HuH-7.5 (cell line): Measurements from ENCODE around the gene LCN9.
"Not testable (repeated sequence)": the region's sequence is repeated elsewhere in the genome, so short reads cannot be mapped to it uniquely, and the experiment has no call there.

Experiments used
- DNase-seq: peaks from one replicate; pipeline ENCODE4 v3.0.0; 2011; ENCODE audit warnings: low spot score

LCN9 gene

GRCh38 chr9:135662758-135663450 is at the start of gene LCN9:
TSS of gene LCN9 (plus strand) at chr9:135663309. CDS start at chr9:135663322, 13 bp downstream.
- DNase-seq, result no peak

- DNase-seq, result no peak
These were observed 48.9 kb upstream of the LCN9 start for GRCh38 chr9:135613946-135614805.

- no peak for DNase-seq
These were observed 48.1 kb upstream of the LCN9 start for GRCh38 chr9:135614821-135615665.

GRCh38 chr9:135615666-135616618 is 47.2 kb upstream of the LCN9 start:
- DNase-seq, result no peak

- no peak for DNase-seq
These were observed 46.2 kb upstream of the LCN9 start for GRCh38 chr9:135616619-135617537.

GRCh38 chr9:135617538-135617900 is 45.6 kb upstream of the LCN9 start:
- DNase-seq, result no peak

- DNase-seq, result no peak
These were observed 45.1 kb upstream of the LCN9 start for GRCh38 chr9:135617991-135618411.

GRCh38 chr9:135618866-135619598 is 44.1 kb upstream of the LCN9 start:
- no peak for DNase-seq

GRCh38 chr9:135619599-135619886 is 43.6 kb upstream of the LCN9 start:
- DNase-seq, result no peak

GRCh38 chr9:135620558-135620957 is 42.6 kb upstream of the LCN9 start:
- no peak for DNase-seq

- DNase-seq, result no peak
These were observed 40.6 kb upstream of the LCN9 start for GRCh38 chr9:135622415-135623020.

GRCh38 chr9:135624282-135624681 is 38.8 kb upstream of the LCN9 start:
- DNase-seq, result no peak

- no peak for DNase-seq
These were observed 30.3 kb upstream of the LCN9 start for GRCh38 chr9:135632841-135633240.

- DNase-seq, result not testable (repeated sequence)
These were observed 26.1 kb upstream of the LCN9 start for GRCh38 chr9:135636930-135637530.

GRCh38 chr9:135639196-135639595 is 23.9 kb upstream of the LCN9 start, which contains the start of gene GLT6D1:
TSS of gene GLT6D1 (minus strand) at chr9:135639540. CDS start at chr9:135639187, 353 bp downstream.
- DNase-seq, result no peak

- no peak for DNase-seq
These were observed 22.1 kb upstream of the LCN9 start for GRCh38 chr9:135641047-135641446.

GRCh38 chr9:135641745-135642144 is 21.4 kb upstream of the LCN9 start:
- DNase-seq, result no peak

- no peak for DNase-seq
These were observed 18.4 kb upstream of the LCN9 start for GRCh38 chr9:135644631-135645218.
